ENCODE results near the gene HTT. TPM values are rescaled to one million over a fixed set of nuclear protein-coding genes. Genes with fewer than 3 reads are reported as not detected.

Gene HTT
- total RNA-seq, 1 experiment from 2014 or later = 64.4 TPM

DNA sequence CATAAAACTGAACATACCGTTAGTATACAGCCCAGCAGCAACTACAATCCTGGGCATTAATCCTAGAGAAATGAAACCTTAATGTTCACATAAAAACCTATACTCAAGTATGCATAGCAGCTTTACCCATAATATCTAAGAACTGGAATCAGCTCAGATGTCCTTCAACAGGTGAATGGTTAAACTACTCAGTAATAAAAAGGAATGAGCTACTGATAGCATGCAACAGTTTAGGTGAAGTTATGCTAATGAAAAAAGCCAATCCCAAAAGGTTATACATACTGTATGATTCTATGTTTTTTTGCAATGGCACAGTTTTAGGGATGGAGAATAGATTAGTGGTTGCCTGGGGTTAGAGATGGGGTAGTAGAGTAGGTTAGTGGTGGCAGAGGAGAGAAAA lies 9.3 kb downstream of the HTT start:
- Histone ChIP-seq H3K9ac (ENCODE audit: extremely low read depth, insufficient read length, low read length) (no peak overlapping the region), H3K18ac (ENCODE audit: insufficient read length, low read depth, low read length) (no peak overlapping the region), H2AK5ac (ENCODE audit: insufficient read length, low read length) (no peak overlapping the region), H3K4me1 (ENCODE audit: insufficient read depth, low read length) (no peaks in the 10 kb centered on the region), H3K9me3 (ENCODE audit: control insufficient read depth, low read depth, low read length) (no peaks in the 10 kb centered on the region), H4K91ac (ENCODE audit: insufficient read length, low read depth, low read length) (no peak overlapping the region), H2BK20ac (ENCODE audit: low read depth, low read length, poor library complexity, severe bottlenecking) (no peak overlapping the region), H3K79me1 (ENCODE audit: insufficient read depth, low read depth, low read length, poor library complexity, severe bottlenecking) (peaks cover 6% of the 10 kb centered on the region), H4K20me1 (ENCODE audit: control insufficient read depth, insufficient read depth, insufficient read length) (no peaks in the 10 kb centered on the region), H2BK15ac (ENCODE audit: low read depth, low read length) (no peak overlapping the region), H3T11ph (ENCODE audit: low read length) (no peak overlapping the region), H3K27ac (ENCODE audit: insufficient read length, low read depth, low read length) (no peak overlapping the region), H3K79me2 (ENCODE audit: insufficient read depth, low read length) (peaks cover 20% of the 10 kb centered on the region; the same call in 1 of the 2 replicates), H3K56ac (ENCODE audit: insufficient read length, low read depth, low read length) (no peak overlapping the region), H2AFZ (ENCODE audit: low read length) (no peak overlapping the region), H3K4me2 (ENCODE audit: insufficient read depth, insufficient read length, low read length) (no peak overlapping the region), H3K23me2 (ENCODE audit: insufficient read length, low read depth, low read length, poor library complexity, severe bottlenecking) (no peaks in the 10 kb centered on the region), H3K23ac (ENCODE audit: insufficient read length, low read depth, low read length) (no peak overlapping the region), H3K14ac (ENCODE audit: insufficient read depth, low read length) (no peak overlapping the region), H4K5ac (ENCODE audit: insufficient read length, low read depth, low read length) (no peak overlapping the region), H3K27me3 (ENCODE audit: insufficient read depth, low read length) (no peaks in the 10 kb centered on the region), H2BK120ac (ENCODE audit: low read depth, low read length, poor library complexity, severe bottlenecking) (no peak overlapping the region), H3K4ac (ENCODE audit: low read depth, low read length) (no peak overlapping the region), H4K8ac (replicated peaks; ENCODE audit: insufficient read length, low read depth, low read length) (no peak overlapping the region), H2BK5ac (ENCODE audit: insufficient read length, low read length) (no peak overlapping the region), H2BK12ac (ENCODE audit: insufficient read length, low read depth, low read length) (no peak overlapping the region)
- no peak for DNase-seq
- peaks cover 6 to 22% (median 20%) of the 10 kb centered on the region in 3 experiments; a peak in 6 of 7 replicates for H3K36me3 Mint-ChIP-seq (ENCODE audit: insufficient read depth in 1 of 3, low read depth in 3 of 3)
- no peaks in the 10 kb centered on the region for H3K9me3 Mint-ChIP-seq
- TF ChIP-seq, protein P1, sequence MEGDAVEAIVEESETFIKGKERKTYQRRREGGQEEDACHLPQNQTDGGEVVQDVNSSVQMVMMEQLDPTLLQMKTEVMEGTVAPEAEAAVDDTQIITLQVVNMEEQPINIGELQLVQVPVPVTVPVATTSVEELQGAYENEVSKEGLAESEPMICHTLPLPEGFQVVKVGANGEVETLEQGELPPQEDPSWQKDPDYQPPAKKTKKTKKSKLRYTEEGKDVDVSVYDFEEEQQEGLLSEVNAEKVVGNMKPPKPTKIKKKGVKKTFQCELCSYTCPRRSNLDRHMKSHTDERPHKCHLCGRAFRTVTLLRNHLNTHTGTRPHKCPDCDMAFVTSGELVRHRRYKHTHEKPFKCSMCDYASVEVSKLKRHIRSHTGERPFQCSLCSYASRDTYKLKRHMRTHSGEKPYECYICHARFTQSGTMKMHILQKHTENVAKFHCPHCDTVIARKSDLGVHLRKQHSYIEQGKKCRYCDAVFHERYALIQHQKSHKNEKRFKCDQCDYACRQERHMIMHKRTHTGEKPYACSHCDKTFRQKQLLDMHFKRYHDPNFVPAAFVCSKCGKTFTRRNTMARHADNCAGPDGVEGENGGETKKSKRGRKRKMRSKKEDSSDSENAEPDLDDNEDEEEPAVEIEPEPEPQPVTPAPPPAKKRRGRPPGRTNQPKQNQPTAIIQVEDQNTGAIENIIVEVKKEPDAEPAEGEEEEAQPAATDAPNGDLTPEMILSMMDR (conservative IDR thresholded peaks at IDR 0.05) = no peak
- no peaks in the 10 kb centered on the region for H3K4me1 Mint-ChIP-seq
- no peaks in the 10 kb centered on the region for H3K27me3 Mint-ChIP-seq (ENCODE audit: low read depth)
- no CpG with 5 or more reads among the region's 1 CpG for WGBS (ENCODE audit: extremely low coverage, insufficient read length, low lambda C conversion rate)
- no peak overlapping the region for H3K4me3 Mint-ChIP-seq
- H3K27ac Mint-ChIP-seq = peak overlapping the region in 1 of 3 experiments; percentile 9; a peak in 1 of 7 replicates
